ENCODE results near the gene MDK. TPM values are rescaled to one million over a fixed set of nuclear protein-coding genes. Genes with fewer than 3 reads are reported as not detected.

The MDK gene
- total RNA-seq, 6 experiments from 2014 or later, result 0.35 to 6.4 (median 4.2) TPM

- ATAC-seq, result peak in 1 of 4 donors; percentile 5
- 41% methylated on average over 4 of the region's 7 CpGs for WGBS (ENCODE audit: insufficient coverage, low coverage, low lambda C conversion rate, missing lambda C conversion rate)
- no peak for DNase-seq
- H3K9me3 ChIP-seq, result no peaks in the 10 kb centered on the region
- peak overlapping the region; percentile 50 to 80 (median 69) for H3K27ac ChIP-seq
- H3K27me3 ChIP-seq, result no peaks in the 10 kb centered on the region
- no peak for TF ChIP-seq CTCF (IDR thresholded peaks at IDR 0.05)
- no peaks in the 10 kb centered on the region for H3K4me1 ChIP-seq
- no peak overlapping the region for H3K4me3 ChIP-seq
- H3K36me3 ChIP-seq, result no peaks in the 10 kb centered on the region
- intact Hi-C loops (cut with DNase I), result no loop called here
Observed at GRCh38 chr11:46360878-46361277, 20.6 kb upstream of the MDK start.

- peak; percentile 61 to 79 (median 68) for ATAC-seq
- H3K4me1 ChIP-seq, result no peaks in the 10 kb centered on the region
- TF ChIP-seq CTCF (IDR thresholded peaks at IDR 0.05), result no peak
- TF ChIP-seq POLR2A (IDR thresholded peaks at IDR 0.05), result no peak
- 51% methylated on average over 2 of the region's 26 CpGs for WGBS (ENCODE audit: insufficient coverage, low coverage, low lambda C conversion rate, missing lambda C conversion rate)
- no peaks in the 10 kb centered on the region for H3K36me3 ChIP-seq
- intact Hi-C loops (cut with DNase I), result no loop called here
- DNase-seq, result peak in 1 of 3 donors; percentile 61
- H3K4me3 ChIP-seq, result peak overlapping the region in 1 of 3 donors; percentile 13
- H3K27me3 ChIP-seq, result no peaks in the 10 kb centered on the region
- H3K9me3 ChIP-seq, result no peaks in the 10 kb centered on the region
- H3K27ac ChIP-seq, result peak overlapping the region; percentile 50 to 80 (median 69)
Observed at GRCh38 chr11:46361283-46362155, 19.9 kb upstream of the MDK start.

- no peaks in the 10 kb centered on the region for H3K9me3 ChIP-seq
- no peak for TF ChIP-seq CTCF (IDR thresholded peaks at IDR 0.05)
- TF ChIP-seq POLR2A (IDR thresholded peaks at IDR 0.05), result no peak
- WGBS (ENCODE audit: insufficient coverage, low coverage, low lambda C conversion rate, missing lambda C conversion rate), result 92% methylated on average over 2 of the region's 20 CpGs
- intact Hi-C loops (cut with DNase I), result no loop called here
- H3K4me3 ChIP-seq, result peak overlapping the region in 1 of 3 donors; percentile 13
- DNase-seq, result no peak
- no peaks in the 10 kb centered on the region for H3K27me3 ChIP-seq
- H3K36me3 ChIP-seq, result no peaks in the 10 kb centered on the region
- H3K27ac ChIP-seq, result peak overlapping the region; percentile 26 to 80 (median 69)
- no peaks in the 10 kb centered on the region for H3K4me1 ChIP-seq
- no peak for ATAC-seq
Observed at GRCh38 chr11:46362156-46363030, 19.1 kb upstream of the MDK start.

GRCh38 chr11:46363031-46363407, 18.4 kb upstream of the MDK start:
- H3K4me3 ChIP-seq, result no peak overlapping the region
- TF ChIP-seq POLR2A (IDR thresholded peaks at IDR 0.05) (no peak), CTCF (IDR thresholded peaks at IDR 0.05) (no peak)
- no peaks in the 10 kb centered on the region for H3K9me3 ChIP-seq
- ATAC-seq (peak; percentile 69 to 77 (median 74)), DNase-seq (peak; percentile 56 to 75 (median 65))
- peak overlapping the region; percentile 26 to 69 (median 65) for H3K27ac ChIP-seq
- peaks cover 0 to 2% (median 0%) of the 10 kb centered on the region in 4 donors for H3K36me3 ChIP-seq
- WGBS (ENCODE audit: insufficient coverage, low coverage, low lambda C conversion rate, missing lambda C conversion rate), result no CpG with 5 or more reads among the region's 9 CpGs
- H3K27me3 ChIP-seq, result no peaks in the 10 kb centered on the region
- intact Hi-C loops (cut with DNase I), result no loop called here
- H3K4me1 ChIP-seq, result no peaks in the 10 kb centered on the region

All from right lobe of liver (tissue), 6 donors.